NCI-H2196 (cell line): ENCODE data around the gene SCYL1.

Experiments used
- DNase-seq: peaks from one replicate; lab custom pipeline; 2025; ENCODE audit not compliant: unreplicated experiment; lab: John Stamatoyannopoulos, UW

Gene SCYL1

DNA sequence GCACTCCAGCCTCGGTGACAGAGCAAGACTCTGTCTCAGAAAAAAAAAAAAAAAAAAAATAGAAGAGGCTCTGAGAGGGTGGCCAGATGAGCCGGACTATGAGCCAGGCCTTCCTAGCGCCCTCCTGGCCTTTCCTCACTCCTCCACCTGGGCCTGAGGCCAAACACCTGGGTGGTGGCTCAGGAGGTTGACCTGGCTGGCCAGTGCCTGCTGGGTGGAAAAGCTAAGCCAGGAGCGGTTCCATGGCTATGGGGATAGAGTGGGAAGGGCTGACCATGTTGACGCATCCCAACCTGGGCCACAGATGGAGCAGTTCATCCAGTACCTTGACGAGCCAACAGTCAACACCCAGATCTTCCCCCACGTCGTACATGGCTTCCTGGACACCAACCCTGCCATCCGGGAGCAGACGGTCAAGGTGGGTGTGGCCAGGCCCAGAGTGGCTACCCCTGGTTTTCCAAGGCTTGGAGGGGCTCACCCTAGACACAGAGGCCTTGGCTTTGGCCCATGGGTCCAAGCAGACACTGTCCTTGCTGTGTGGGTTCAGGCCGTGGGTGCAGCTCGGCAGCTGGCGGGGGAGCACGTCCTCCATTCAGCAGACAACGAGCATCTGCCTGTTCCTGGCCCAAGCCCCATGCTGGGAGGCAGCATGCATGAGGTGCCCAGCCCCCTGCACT is 7.6 kb downstream of the SCYL1 start:
- peak; percentile 35 for DNase-seq

DNA sequence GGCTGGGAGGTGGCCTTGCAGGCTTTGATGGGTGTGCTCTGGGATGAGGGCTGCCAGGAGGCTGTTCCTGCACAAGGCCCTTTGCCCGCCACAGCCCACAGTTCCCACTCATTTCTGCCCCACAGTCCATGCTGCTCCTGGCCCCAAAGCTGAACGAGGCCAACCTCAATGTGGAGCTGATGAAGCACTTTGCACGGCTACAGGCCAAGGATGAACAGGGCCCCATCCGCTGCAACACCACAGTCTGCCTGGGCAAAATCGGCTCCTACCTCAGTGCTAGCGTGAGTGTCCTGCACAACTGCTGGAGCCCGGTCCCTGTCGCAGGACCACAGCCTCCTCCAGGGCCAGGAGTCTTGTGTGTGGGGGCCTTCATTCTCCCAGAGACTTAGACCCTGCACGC is 10.2 kb downstream of the SCYL1 start:
- DNase-seq, result no peak

DNA sequence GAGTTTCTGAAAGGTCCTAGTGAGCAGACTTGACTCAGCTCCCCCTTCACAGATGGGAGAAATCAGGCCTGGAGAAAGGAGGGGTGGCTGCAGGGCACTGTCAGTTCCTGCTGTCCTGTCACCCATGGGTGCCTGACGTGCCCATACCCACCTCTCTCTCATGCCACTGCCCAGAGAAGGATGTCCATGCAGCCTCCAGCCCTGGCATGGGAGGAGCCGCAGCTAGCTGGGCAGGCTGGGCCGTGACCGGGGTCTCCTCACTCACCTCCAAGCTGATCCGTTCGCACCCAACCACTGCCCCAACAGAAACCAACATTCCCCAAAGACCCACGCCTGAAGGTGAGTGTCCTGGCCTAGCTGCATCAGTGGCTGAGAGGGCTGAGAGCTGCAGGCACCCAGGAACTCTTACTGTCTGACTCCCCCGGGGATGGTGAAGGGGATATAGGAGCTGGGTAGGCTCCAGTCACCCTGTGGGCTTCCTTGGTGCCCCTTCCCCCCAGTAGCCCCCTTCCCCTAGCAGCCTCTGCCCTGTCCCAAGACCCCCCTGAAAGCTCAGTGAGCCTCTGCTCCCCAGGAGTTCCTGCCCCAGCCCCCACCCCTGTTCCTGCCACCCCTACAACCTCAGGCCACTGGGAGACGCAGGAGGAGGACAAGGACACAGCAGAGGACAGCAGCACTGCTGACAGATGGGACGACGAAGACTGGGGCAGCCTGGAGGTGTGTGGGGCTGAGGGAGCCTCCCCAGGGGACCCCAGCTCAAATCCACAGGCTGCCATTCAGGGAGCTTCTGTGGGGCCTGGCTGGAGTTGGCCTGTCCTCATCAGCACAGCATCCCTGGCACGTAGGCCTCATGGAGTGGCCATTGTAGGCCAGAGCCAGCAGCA is 11.8 kb downstream of the SCYL1 start:
- DNase-seq, result no peak

DNA sequence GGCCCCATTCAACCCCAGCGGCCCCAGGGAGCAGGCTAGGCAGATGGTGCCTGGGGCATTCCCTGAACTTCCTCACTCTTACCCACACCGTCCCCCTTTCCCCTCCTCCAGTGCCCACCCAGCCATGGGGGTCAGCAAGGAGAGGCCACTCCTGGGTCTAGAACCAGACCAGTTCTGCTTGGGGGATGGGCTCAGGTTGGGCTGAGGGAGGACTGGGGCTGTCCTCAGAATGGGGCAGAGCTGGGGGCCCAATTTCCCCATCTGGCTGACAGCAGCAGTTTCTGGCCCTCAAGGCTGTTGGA is 12.4 kb downstream of the SCYL1 start:
- DNase-seq, result no peak

DNA sequence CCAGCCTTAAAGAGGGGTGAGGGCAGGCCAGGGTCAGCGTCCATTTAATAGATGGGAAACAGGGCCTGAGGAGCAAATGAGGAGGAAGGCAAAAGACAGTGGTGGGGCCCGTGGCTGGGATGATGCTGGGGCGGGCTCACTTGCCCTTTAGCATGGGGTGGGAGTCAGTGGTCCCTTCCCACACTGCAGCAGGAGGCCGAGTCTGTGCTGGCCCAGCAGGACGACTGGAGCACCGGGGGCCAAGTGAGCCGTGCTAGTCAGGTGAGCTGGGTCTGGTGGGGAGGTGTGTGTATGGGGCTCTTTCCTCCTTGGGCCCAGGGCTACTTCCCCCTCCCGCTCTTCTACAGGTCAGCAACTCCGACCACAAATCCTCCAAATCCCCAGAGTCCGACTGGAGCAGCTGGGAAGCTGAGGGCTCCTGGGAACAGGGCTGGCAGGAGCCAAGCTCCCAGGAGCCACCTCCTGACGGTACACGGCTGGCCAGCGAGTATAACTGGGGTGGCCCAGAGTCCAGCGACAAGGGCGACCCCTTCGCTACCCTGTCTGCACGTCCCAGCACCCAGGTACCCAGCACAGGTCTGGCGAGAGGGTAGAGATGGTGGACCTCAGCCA is 12.8 kb downstream of the SCYL1 start:
- DNase-seq, result no peak

- no peak for DNase-seq
Measured at GRCh38 chr11:65538232-65538914, 13.5 kb downstream of the SCYL1 start.

GRCh38 chr11:65538915-65539743 is 14.2 kb downstream of the SCYL1 start:
- DNase-seq, result no peak

DNA sequence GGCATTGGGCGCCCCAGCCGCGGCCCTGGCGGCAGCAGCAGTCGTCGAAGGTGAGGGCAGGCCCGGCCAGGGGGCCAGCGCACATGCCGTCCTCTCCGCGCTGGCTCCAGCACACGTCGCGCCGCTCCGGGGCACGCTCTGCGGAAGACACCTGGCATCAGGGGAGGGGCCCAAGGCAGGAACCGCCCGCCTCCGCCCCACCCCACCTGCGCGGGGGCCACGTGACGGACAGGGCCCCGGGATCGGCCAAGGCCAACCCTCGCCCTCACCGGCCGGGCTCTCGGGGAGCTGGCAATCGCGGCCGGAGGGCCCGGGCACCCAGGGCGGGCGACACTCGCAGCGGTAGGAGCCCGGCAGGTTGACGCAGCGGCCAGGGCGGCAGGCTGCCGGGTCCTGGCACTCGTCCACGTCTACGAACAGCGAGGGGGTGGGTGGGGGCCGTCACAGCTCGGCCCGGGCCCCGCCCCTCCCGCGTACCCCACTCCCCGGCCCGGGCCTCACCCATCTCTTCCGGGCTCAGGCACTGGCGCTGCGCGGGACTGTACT is 14.9 kb downstream of the SCYL1 start:
- DNase-seq, result peak; percentile 43

- DNase-seq, result peak; percentile 87
Measured at GRCh38 chr11:65540290-65541092, 15.6 kb downstream of the SCYL1 start.

GRCh38 chr11:65541093-65541982 is 16.5 kb downstream of the SCYL1 start:
- no peak for DNase-seq

DNA sequence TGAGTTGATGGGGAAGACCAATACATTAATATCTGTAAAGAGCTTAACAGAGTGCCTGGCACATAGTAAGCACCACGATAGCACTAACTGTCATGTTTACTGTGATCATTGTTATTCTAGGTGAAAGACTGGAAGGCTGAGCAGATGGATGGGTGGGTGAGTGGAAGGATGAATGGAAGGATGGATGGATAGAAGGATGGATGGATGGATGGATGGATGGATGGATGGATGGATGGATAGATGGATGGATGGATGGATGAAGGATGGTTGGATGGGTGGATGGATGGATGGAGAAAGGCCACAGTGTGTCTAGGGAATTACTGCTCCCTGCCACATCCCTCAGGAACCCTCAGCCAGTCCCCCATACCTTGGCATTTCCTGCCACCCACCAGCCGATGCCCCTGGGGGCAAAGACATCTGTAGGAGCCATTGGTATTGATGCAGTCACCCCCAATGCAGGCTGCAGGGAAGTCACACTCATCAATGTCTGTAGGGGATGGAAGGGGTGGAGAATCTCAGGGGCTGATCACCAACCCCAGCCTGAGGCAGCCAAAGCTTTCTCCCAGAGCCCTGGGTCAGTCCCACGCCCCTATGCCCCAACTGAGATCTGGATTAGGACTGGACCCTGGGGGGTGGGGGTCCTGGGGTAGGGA is 18.0 kb downstream of the SCYL1 start:
- no peak for DNase-seq

DNA sequence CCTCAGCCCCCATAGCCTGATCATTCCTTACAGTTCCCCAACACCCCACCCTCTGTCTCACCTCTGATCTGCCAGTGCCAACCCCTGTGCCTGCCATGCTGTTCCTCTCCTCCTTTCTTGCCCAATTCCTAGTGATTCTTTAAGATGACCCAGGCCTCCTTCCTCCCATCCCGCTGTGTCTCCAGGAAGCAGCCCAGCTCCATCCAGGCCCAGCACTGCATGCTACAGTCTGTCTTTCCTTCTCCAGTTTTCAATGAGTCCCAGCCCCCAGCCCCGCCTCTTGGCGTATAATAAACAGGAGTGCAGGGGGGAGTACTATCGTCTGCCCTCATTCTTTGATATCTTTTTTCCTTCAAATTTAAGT is 21.0 kb downstream of the SCYL1 start:
- DNase-seq, result peak; percentile 53

DNA sequence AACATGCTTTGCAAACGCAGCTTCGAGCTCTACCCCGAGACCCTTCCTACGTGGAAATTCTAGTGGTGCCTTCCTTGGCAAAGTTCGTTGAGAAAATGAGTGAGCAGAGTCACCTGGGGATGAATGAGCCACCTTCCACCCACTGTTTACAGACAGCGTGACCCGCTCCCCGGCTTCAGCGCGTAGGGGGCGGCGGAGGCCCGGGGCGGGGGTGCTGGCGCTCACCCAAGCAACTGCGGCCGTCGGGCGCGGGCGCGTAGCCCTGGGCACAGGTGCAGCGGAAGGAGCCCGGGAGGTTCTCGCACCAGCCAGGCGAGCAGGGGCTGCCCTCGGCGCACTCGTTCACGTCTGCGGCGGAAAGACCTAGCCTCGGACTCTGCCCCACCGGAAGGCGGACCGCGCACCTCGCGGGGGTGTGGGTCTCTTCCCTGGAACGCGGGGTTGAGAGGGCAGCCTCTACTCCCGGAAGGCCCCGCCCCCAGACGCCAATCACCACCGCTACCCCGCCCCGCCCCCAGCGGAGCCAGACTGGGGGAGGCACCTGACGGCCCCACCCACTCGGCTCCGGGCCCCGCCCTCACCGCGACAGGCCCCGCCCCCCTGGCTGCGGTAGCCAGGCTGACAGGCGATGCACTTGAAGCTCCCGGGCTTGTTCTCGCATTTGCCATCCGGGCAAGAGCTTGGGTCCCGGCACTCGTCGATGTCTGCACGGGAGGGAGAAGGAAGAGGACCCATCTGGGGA is 21.5 kb downstream of the SCYL1 start:
- peak; percentile 92 for DNase-seq

DNA sequence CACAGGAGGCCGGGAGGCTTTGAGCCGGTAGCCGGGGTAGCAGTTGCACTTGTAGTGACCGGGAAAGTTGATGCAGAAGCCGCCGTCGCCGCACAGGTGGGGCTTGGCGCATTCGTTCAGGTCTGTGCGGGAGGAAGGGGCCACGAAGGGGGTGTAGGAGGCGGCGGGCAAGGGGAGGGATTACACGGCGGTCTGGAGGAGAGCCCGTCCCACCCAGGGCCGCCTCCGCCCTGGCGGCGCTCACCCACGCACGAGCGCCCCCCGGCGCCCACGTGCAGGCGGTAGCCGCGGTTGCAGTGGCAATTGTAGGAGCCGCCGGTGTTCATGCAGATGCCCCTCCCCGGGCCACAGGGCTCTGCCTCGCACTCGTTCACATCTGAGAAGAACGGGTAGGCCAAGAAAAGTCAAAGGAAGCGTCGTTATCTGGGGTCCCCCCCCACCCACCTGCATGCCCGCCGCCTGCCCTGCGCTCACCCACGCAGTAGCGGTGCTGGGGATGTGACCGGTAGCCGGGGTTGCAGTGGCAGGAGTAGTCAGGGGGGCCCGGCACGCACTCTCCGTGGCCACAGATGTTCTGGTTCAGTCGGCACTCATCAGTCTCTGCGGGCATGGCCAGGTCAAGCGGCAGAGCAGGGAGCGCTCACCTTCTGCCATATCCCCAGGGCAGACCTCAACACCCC is 22.7 kb downstream of the SCYL1 start:
- DNase-seq, result no peak

GRCh38 chr11:65548395-65548794 is 23.5 kb downstream of the SCYL1 start:
- DNase-seq, result no peak

- no peak for DNase-seq
Measured at GRCh38 chr11:65549096-65549495, 24.2 kb downstream of the SCYL1 start.
